Activated CD4-positive, alpha-beta T cell treated with anti-CD3 and anti-CD28 coated beads, Interleukin-2, amount 50 U/mL, for 48 hours (primary cell): Measurements from ENCODE around the gene GGT5.
"Not testable (repeated sequence)": the region's sequence is repeated elsewhere in the genome, so short reads cannot be mapped to it uniquely, and the experiment has no call there.

Source experiments
- DNase-seq, 2 experiments: peaks; one replicate each; pipeline ENCODE4 v3.0.0-alpha.2; 2020

GGT5 gene

GRCh38 chr22:24201681-24202614, 42.9 kb downstream of the GGT5 start:
- DNase-seq = no peak

- no peak for DNase-seq
Measured at GRCh38 chr22:24200619-24201212, 44.2 kb downstream of the GGT5 start.

GRCh38 chr22:24198682-24199052, 46.2 kb downstream of the GGT5 start:
- DNase-seq = no peak

GRCh38 chr22:24191893-24192292, 53.0 kb downstream of the GGT5 start:
- no peak for DNase-seq

GRCh38 chr22:24191381-24191841, 53.5 kb downstream of the GGT5 start:
- no peak for DNase-seq

- no peak for DNase-seq
Measured at GRCh38 chr22:24190596-24191208, 54.2 kb downstream of the GGT5 start.

- no peak for DNase-seq
Measured at GRCh38 chr22:24190159-24190540, 54.7 kb downstream of the GGT5 start.

- peak; percentile 65 to 70 for DNase-seq
Measured at GRCh38 chr22:24189249-24190158, 55.4 kb downstream of the GGT5 start.

- DNase-seq = no peak
Measured at GRCh38 chr22:24188705-24189248, 56.1 kb downstream of the GGT5 start.

- DNase-seq = no peak
Measured at GRCh38 chr22:24187731-24188644, 56.9 kb downstream of the GGT5 start.

GRCh38 chr22:24186892-24187670, 57.8 kb downstream of the GGT5 start:
- DNase-seq = no peak

- DNase-seq = no peak
Measured at GRCh38 chr22:24186352-24186740, 58.5 kb downstream of the GGT5 start.

- DNase-seq = no peak
Measured at GRCh38 chr22:24185501-24186351, 59.2 kb downstream of the GGT5 start.

GRCh38 chr22:24185001-24185500, 59.8 kb downstream of the GGT5 start:
- DNase-seq = no peak

- no peak for DNase-seq
Measured at GRCh38 chr22:24184057-24184798, 60.7 kb downstream of the GGT5 start.

- no peak for DNase-seq
Measured at GRCh38 chr22:24183321-24184031, 61.4 kb downstream of the GGT5 start.

- DNase-seq = not testable (repeated sequence)
Measured at GRCh38 chr22:24182900-24183246, 62.0 kb downstream of the GGT5 start.
